Body of pancreas (tissue), 4 donors: ENCODE measurements around the gene CCDC86.

Experiments used
- CTCF ChIP-seq, 7 experiments: fragments of 450-650 bp in 4 of 7; fragments of 200-600 bp in 3 of 7; sonication (generic) in 3 of 7; IDR thresholded peaks; one replicate each; pipeline ENCODE4 v1.5.1; 2016 to 2019; ENCODE audit warnings: antibody characterized with exemption in 7 of 7
- POLR2A ChIP-seq, 3 donors: fragments of 450-650 bp; IDR thresholded peaks; one replicate each; pipeline ENCODE4 v1.6.1; 2016; ENCODE audit warnings: antibody characterized with exemption in 3 of 3, mild to moderate bottlenecking in 2 of 3

DNA sequence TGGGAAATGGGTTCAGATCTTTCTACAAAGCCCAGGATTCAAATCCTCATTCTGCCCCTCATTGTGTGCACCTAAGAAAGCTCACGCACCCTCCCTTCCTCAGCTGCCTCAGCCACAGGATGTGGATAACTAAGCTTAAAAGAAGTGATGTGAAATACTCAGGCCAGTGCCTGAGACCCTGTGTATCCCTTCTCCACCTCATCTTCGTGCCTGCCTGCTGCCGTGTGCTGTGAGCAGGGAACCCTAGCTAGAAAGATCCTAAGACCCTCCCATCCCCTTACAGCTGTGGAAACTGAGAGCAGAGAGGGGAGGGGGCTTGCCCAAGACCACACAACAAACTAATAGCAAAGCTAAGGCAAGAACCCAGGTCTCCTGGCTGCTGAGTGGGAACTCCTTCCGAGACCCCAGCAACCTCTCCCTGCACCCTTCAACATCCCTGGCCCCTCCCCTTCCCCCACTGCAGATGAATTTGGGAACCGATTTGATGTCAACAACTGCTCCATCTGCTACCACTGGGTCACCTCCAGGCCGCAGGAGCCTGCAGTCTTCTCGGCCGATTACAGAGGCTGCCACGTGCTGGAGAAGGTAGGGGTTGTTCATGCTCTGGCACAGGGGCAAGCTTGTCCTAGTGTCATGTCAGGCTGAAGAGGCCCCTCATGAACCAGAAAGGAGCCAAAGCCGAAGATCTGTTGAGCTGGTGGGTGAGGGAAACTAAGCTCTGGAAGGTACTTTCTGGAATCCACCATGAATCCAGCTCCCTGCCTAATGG, 27.0 kb downstream of the CCDC86 start:
- TF ChIP-seq CTCF (IDR thresholded peaks at IDR 0.05) (no peak), POLR2A (IDR thresholded peaks at IDR 0.05) (no peak)
